Vagina (tissue), 2 donors: ENCODE measurements around the gene GHR. TPM values are rescaled to one million over a fixed set of nuclear protein-coding genes. Genes with fewer than 3 reads are reported as not detected.

Experiments used
- DNase-seq, 2 donors: peaks; one replicate each; pipeline ENCODE4 v3.0.0-alpha.2; 2017; ENCODE audit errors: extremely low spot score in 2 of 2
- H3K27ac ChIP-seq: fragments of 200-600 bp; sonication (generic); one replicate; pipeline ENCODE4 v1.5.1; 2019
- H3K27me3 ChIP-seq: fragments of 200-600 bp; sonication (generic); one replicate; pipeline ENCODE4 v1.5.1; 2019
- H3K36me3 ChIP-seq, 2 donors: fragments of 200-600 bp; sonication (generic); one replicate each; pipeline ENCODE4 v1.5.1; 2017 to 2019
- H3K4me1 ChIP-seq: fragments of 200-600 bp; sonication (generic); one replicate; pipeline ENCODE4 v1.5.1; 2019
- H3K4me3 ChIP-seq, 2 donors: fragments of 200-600 bp; sonication (generic); 1 replicate in 1 of 2; 2 replicates in 1 of 2; pipeline ENCODE4 v1.5.1; 2016 to 2019
- H3K9me3 ChIP-seq: fragments of 200-600 bp; sonication (generic); one replicate; pipeline ENCODE4 v1.5.1; 2019
- CTCF ChIP-seq, 3 experiments: fragments of 450-650 bp in 2 of 3; fragments of 200-600 bp in 1 of 3; sonication (generic) in 1 of 3; IDR thresholded peaks; one replicate each; pipeline ENCODE4 v1.5.1; 2017 to 2019; ENCODE audit warnings: antibody characterized with exemption in 3 of 3, mild to moderate bottlenecking in 2 of 3, moderate library complexity in 2 of 3
- POLR2A ChIP-seq, 2 donors: fragments of 450-650 bp; IDR thresholded peaks; one replicate each; pipeline ENCODE4 v1.6.1; 2017; ENCODE audit warnings: antibody characterized with exemption in 2 of 2, mild to moderate bottlenecking in 2 of 2, moderate library complexity in 2 of 2
- POLR2AphosphoS5 ChIP-seq, 2 donors: sonication (generic); formaldehyde crosslinking; IDR thresholded peaks; one replicate each; pipeline ENCODE4 v1.9.0; 2017; ENCODE audit warnings: antibody characterized with exemption in 2 of 2, mild to moderate bottlenecking in 2 of 2, low read depth in 1 of 2; ENCODE audit not compliant: insufficient read depth in 1 of 2
- intact Hi-C: fragments of 100-400 bp; cut with DNase I; formaldehyde crosslinking; loops from one replicate; pipeline ENCODE4 v1.15.1; 2023
- total RNA-seq: library from RNA; depleted of rRNA; stranded (reverse); fragments of >200 nt; gene quantifications from one replicate; pipeline ENCODE4 v1.2.3, GENCODE V29; 2016

GHR gene
- total RNA-seq, 1 donor from 2014 or later: 16.7 TPM

GRCh38 chr5:42645138-42645537 is 221.9 kb downstream of the GHR start:
- no peaks in the 10 kb centered on the region for H3K36me3 ChIP-seq
- intact Hi-C loops: no loop called here

GRCh38 chr5:42648036-42648435 is 224.8 kb downstream of the GHR start:
- Histone ChIP-seq H3K4me1 (peaks cover 9% of the 10 kb centered on the region), H3K4me3 (no peak overlapping the region), H3K9me3 (no peaks in the 10 kb centered on the region), H3K36me3 (no peaks in the 10 kb centered on the region), H3K27me3 (no peaks in the 10 kb centered on the region), H3K27ac (no peak overlapping the region)
- intact Hi-C loops: no loop called here
- TF ChIP-seq POLR2A (IDR thresholded peaks at IDR 0.05): no peak
- TF ChIP-seq CTCF (IDR thresholded peaks at IDR 0.05): no peak
- no peak for TF ChIP-seq POLR2AphosphoS5 (IDR thresholded peaks at IDR 0.05; ENCODE audit: insufficient read depth in 1 of 2, low read depth in 1 of 2)
- no peak for DNase-seq

More at GRCh38 chr5:42645138-42645537, 221.9 kb downstream of the GHR start:
- Histone ChIP-seq H3K27ac (no peak overlapping the region), H3K27me3 (no peaks in the 10 kb centered on the region), H3K4me3 (no peak overlapping the region), H3K4me1 (peaks cover 8% of the 10 kb centered on the region), H3K9me3 (no peaks in the 10 kb centered on the region)
- no peak for TF ChIP-seq POLR2A (IDR thresholded peaks at IDR 0.05)
- no peak for TF ChIP-seq POLR2AphosphoS5 (IDR thresholded peaks at IDR 0.05; ENCODE audit: insufficient read depth in 1 of 2, low read depth in 1 of 2)
- no peak for TF ChIP-seq CTCF (IDR thresholded peaks at IDR 0.05)
- no peak for DNase-seq

GRCh38 chr5:42648915-42649314 is 225.7 kb downstream of the GHR start:
- Histone ChIP-seq H3K9me3 (no peaks in the 10 kb centered on the region), H3K27ac (no peak overlapping the region), H3K27me3 (no peaks in the 10 kb centered on the region), H3K36me3 (no peaks in the 10 kb centered on the region), H3K4me3 (no peak overlapping the region), H3K4me1 (peaks cover 9% of the 10 kb centered on the region)
- no peak for DNase-seq
- TF ChIP-seq POLR2A (IDR thresholded peaks at IDR 0.05): no peak
- TF ChIP-seq CTCF (IDR thresholded peaks at IDR 0.05): no peak
- TF ChIP-seq POLR2AphosphoS5 (IDR thresholded peaks at IDR 0.05; ENCODE audit: insufficient read depth in 1 of 2, low read depth in 1 of 2): no peak
- intact Hi-C loops: no loop called here

GRCh38 chr5:42650084-42650483 is 226.8 kb downstream of the GHR start:
- H3K9me3 ChIP-seq: no peaks in the 10 kb centered on the region
- no peak overlapping the region for H3K4me3 ChIP-seq
- peaks cover 9% of the 10 kb centered on the region for H3K4me1 ChIP-seq
- H3K27me3 ChIP-seq: no peaks in the 10 kb centered on the region
- no peak for TF ChIP-seq POLR2A (IDR thresholded peaks at IDR 0.05)
- no peak for TF ChIP-seq POLR2AphosphoS5 (IDR thresholded peaks at IDR 0.05; ENCODE audit: insufficient read depth in 1 of 2, low read depth in 1 of 2)
- TF ChIP-seq CTCF (IDR thresholded peaks at IDR 0.05): no peak
- no peak overlapping the region for H3K27ac ChIP-seq
- intact Hi-C loops: no loop called here
- no peak for DNase-seq
- no peaks in the 10 kb centered on the region for H3K36me3 ChIP-seq

- H3K36me3 ChIP-seq: no peaks in the 10 kb centered on the region
- intact Hi-C loops: no loop called here
- no peak overlapping the region for H3K4me3 ChIP-seq
- no peaks in the 10 kb centered on the region for H3K9me3 ChIP-seq
- H3K4me1 ChIP-seq: peaks cover 20% of the 10 kb centered on the region
- no peak overlapping the region for H3K27ac ChIP-seq
- DNase-seq: no peak
- no peaks in the 10 kb centered on the region for H3K27me3 ChIP-seq
- TF ChIP-seq POLR2AphosphoS5 (IDR thresholded peaks at IDR 0.05; ENCODE audit: insufficient read depth in 1 of 2, low read depth in 1 of 2): no peak
- TF ChIP-seq POLR2A (IDR thresholded peaks at IDR 0.05): no peak
- TF ChIP-seq CTCF (IDR thresholded peaks at IDR 0.05): no peak
These were observed 230.5 kb downstream of the GHR start for GRCh38 chr5:42653705-42654104.
